Endothelial cell of umbilical vein (primary cell): ENCODE measurements around the gene LSP1. TPM values are rescaled to one million over a fixed set of nuclear protein-coding genes. Genes with fewer than 3 reads are reported as not detected.
A peak's percentile ranks its signal among the peaks of the same experiment; 100 is the strongest.

ENCODE experiments used
- BruUV-seq: library from RNA; stranded (reverse); fragments of 400-500 nt; replicated peaks from 2 replicates; lab custom pipeline; 2021; lab: Mats Ljungman, UMichigan
- CTCF ChIA-PET: fragments of 300-600, 350-600 bp; sonication (Branson Sonifier 250); formaldehyde crosslinking; loops from one replicate; lab custom pipeline; 2021; ENCODE audit warnings: antibody characterized with exemption, inconsistent platforms; lab: Charles Lee
- POLR2A ChIA-PET: fragments of 300-600, 350-600 bp; sonication (Branson Sonifier 250); formaldehyde crosslinking; loops from one replicate; lab custom pipeline; 2021; ENCODE audit warnings: antibody characterized with exemption, inconsistent platforms; lab: Charles Lee
- DNase-seq: peaks from one replicate; pipeline ENCODE4 v3.0.0-alpha.2; 2011; ENCODE audit warnings: low read depth, low spot score
- FAIRE-seq: peaks from 2 replicates; lab custom pipeline; 2011; peaks lifted over from hg19 to GRCh38; lab: Jason Lieb, UNC
- H2AFZ ChIP-seq: 2 replicates; pipeline ENCODE4 v1.6.0; 2012; ENCODE audit warnings: low read depth, low read length, control low read depth, inconsistent platforms
- H3K27ac ChIP-seq: 2 replicates; pipeline ENCODE4 v1.5.1; 2011; ENCODE audit warnings: low read depth, mild to moderate bottlenecking, control low read depth, low read length, moderate library complexity; ENCODE audit not compliant: insufficient read depth
- H3K27me3 ChIP-seq, 2 experiments: 2 replicates each; pipeline versions ENCODE4 v1.6.0 to v1.6.1; 2011; ENCODE audit warnings: low read length in 2 of 2, mixed read lengths in 1 of 2; ENCODE audit not compliant: control insufficient read depth in 2 of 2, insufficient read depth in 2 of 2
- H3K36me3 ChIP-seq, 2 experiments: 2 replicates in 1 of 2; 3 replicates in 1 of 2; pipeline ENCODE4 v1.5.1; 2011; ENCODE audit warnings: low read length in 2 of 2, mild to moderate bottlenecking in 1 of 2, moderate library complexity in 1 of 2; ENCODE audit not compliant: control insufficient read depth in 2 of 2, insufficient read depth in 2 of 2; ENCODE audit errors: extremely low read depth in 1 of 2
- H3K4me1 ChIP-seq: 3 replicates; pipeline ENCODE4 v1.5.1; 2011; ENCODE audit warnings: mild to moderate bottlenecking, low read length; ENCODE audit not compliant: control insufficient read depth, insufficient read depth; ENCODE audit errors: extremely low read depth
- H3K4me2 ChIP-seq: 2 replicates; pipeline ENCODE4 v1.6.1; 2011; ENCODE audit warnings: low read length, control low read depth, mixed read lengths; ENCODE audit not compliant: insufficient read depth
- H3K4me3 ChIP-seq, 3 experiments: fragments of 200-600 bp in 1 of 3; sonication (generic), shearing (Covaris generic) in 1 of 3; replicated peaks in 1 of 3; 2 replicates each; pipeline ENCODE4 v1.5.1; 2011 to 2016; ENCODE audit warnings: control low read depth in 3 of 3, low read length in 3 of 3, mild to moderate bottlenecking in 2 of 3, inconsistent platforms in 1 of 3, low read depth in 1 of 3, moderate library complexity in 1 of 3; ENCODE audit not compliant: insufficient read depth in 1 of 3
- H3K79me2 ChIP-seq: 2 replicates; pipeline ENCODE4 v1.6.0; 2012; ENCODE audit warnings: low read length, inconsistent platforms; ENCODE audit not compliant: control insufficient read depth, insufficient read depth
- H3K9ac ChIP-seq: replicated peaks from 2 replicates; pipeline ENCODE3; 2011; ENCODE audit warnings: low read length, control low read depth; ENCODE audit not compliant: insufficient read depth; ENCODE audit errors: extremely low read depth
- H3K9me1 ChIP-seq: replicated peaks from 3 replicates; pipeline ENCODE4 v1.6.0; 2011; ENCODE audit warnings: mild to moderate bottlenecking, low read length; ENCODE audit not compliant: control insufficient read depth, insufficient read depth; ENCODE audit errors: extremely low read depth
- H3K9me3 ChIP-seq: replicated peaks from 2 replicates; pipeline ENCODE4 v1.5.1; 2012; ENCODE audit warnings: low read length, inconsistent platforms; ENCODE audit not compliant: control insufficient read depth, insufficient read depth
- H4K20me1 ChIP-seq: replicated peaks from 2 replicates; pipeline ENCODE3; 2011; ENCODE audit warnings: mild to moderate bottlenecking, low read length; ENCODE audit not compliant: control insufficient read depth, insufficient read depth; ENCODE audit errors: extremely low read depth
- GATA2 ChIP-seq: IDR thresholded peaks from 2 replicates; pipeline ENCODE4 v1.7.0; 2011; ENCODE audit warnings: low read depth, mild to moderate bottlenecking, moderate library complexity, mixed read lengths, low read length; ENCODE audit not compliant: insufficient read length, insufficient read depth
- JUN ChIP-seq: IDR thresholded peaks from 2 replicates; pipeline ENCODE4 v1.6.1; 2011; ENCODE audit warnings: borderline replicate concordance, low read depth; ENCODE audit not compliant: insufficient read length, insufficient read depth
- MYC ChIP-seq: IDR thresholded peaks from one replicate; pipeline ENCODE4 v1.6.1; 2011; ENCODE audit warnings: mild to moderate bottlenecking, low read depth, low read length
- POLR2A ChIP-seq: IDR thresholded peaks from 2 replicates; pipeline ENCODE4 v1.6.1; 2012; ENCODE audit warnings: low read depth, mild to moderate bottlenecking, control low read depth, low read length
- POLR2AphosphoS5 ChIP-seq: IDR thresholded peaks from 2 replicates; pipeline ENCODE4 v1.6.1; 2012; ENCODE audit warnings: low read depth, mild to moderate bottlenecking, control low read depth, low read length, moderate library complexity; ENCODE audit not compliant: insufficient read depth
- dilution Hi-C: fragments of 300-500 bp; cut with MboI; formaldehyde crosslinking; loops from one replicate; pipeline ENCODE4 v1.15.0; 2019; ENCODE audit warnings: low sequenced_read_pairs; ENCODE audit not compliant: extremely low pct_ligation_motif_present
- intact Hi-C: fragments of 100-400 bp; cut with micrococcal nuclease; formaldehyde crosslinking; loops from one replicate; pipeline ENCODE4 v1.10.0; 2022
- polyA plus RNA-seq, 4 experiments: library from polyadenylated mRNA; depleted of rRNA in 3 of 4; stranded (reverse) in 3 of 4; unstranded in 1 of 4; fragments of >200 nt; gene quantifications; 2 replicates each; pipeline versions ENCODE4 v1.2.1 to v1.2.3, GENCODE V29; 2011 to 2012; ENCODE audit warnings: missing spikeins in 1 of 4
- total RNA-seq: library from RNA; stranded (reverse); gene quantifications from 2 replicates; pipeline ENCODE4 v1.2.3, GENCODE V29; 2021
- TF ChIP-seq, protein P1 (sequence below): IDR thresholded peaks from 2 replicates; pipeline ENCODE4 v1.6.1; 2011; ENCODE audit not compliant: insufficient read depth, insufficient read length
- TF ChIP-seq, protein P2 (sequence below), 2 donors: IDR thresholded peaks; 1 replicate in 1 of 2; 2 replicates in 1 of 2; pipeline ENCODE4 v1.5.1; 2011; ENCODE audit warnings: low read length in 2 of 2, mild to moderate bottlenecking in 2 of 2, moderate library complexity in 2 of 2, control low read depth in 1 of 2, inconsistent platforms in 1 of 2, low read depth in 1 of 2; ENCODE audit not compliant: insufficient read depth in 1 of 2; ENCODE audit errors: extremely low read depth in 1 of 2

The LSP1 gene
- total and polyA plus RNA-seq, 2 donors (not counting 3 experiments of a cell fraction or from before 2014, with no cell fraction given): not detected

DNA sequence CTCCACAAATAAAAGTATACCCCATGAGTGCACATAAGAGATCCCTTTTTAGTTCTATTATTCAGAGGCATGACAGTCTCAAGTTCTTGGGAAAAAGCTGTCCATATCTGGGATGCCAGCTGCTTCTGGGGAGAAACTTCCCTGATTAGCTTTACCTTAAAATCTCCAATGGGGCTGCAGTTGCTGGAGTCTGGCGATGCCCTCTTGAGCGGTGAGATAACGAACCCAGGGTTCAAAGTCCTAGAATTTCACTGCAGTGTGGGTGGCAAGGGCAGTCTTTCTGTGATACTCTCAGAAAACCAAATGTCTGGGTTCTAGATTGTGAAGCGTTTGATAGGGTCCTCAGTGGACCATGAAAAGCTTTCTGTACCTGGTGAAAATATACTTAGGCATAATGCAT is 46.2 kb downstream of the LSP1 start:
- Histone ChIP-seq H3K36me3 (no peaks in the 10 kb centered on the region), H3K4me1 (no peaks in the 10 kb centered on the region), H2AFZ (no peak overlapping the region), H3K9ac (no peak overlapping the region), H3K27ac (no peak overlapping the region), H3K79me2 (no peaks in the 10 kb centered on the region), H3K4me3 (no peak overlapping the region), H3K4me2 (no peak overlapping the region), H4K20me1 (no peaks in the 10 kb centered on the region), H3K27me3 (peaks cover 17 to 23% of the 10 kb centered on the region in 2 experiments), H3K9me3 (no peaks in the 10 kb centered on the region), H3K9me1 (no peaks in the 10 kb centered on the region)
- intact Hi-C loops: no loop called here
- TF ChIP-seq JUN: no peak
- TF ChIP-seq, protein P1, sequence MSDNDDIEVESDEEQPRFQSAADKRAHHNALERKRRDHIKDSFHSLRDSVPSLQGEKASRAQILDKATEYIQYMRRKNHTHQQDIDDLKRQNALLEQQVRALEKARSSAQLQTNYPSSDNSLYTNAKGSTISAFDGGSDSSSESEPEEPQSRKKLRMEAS: no peak
- TF ChIP-seq, protein P2, sequence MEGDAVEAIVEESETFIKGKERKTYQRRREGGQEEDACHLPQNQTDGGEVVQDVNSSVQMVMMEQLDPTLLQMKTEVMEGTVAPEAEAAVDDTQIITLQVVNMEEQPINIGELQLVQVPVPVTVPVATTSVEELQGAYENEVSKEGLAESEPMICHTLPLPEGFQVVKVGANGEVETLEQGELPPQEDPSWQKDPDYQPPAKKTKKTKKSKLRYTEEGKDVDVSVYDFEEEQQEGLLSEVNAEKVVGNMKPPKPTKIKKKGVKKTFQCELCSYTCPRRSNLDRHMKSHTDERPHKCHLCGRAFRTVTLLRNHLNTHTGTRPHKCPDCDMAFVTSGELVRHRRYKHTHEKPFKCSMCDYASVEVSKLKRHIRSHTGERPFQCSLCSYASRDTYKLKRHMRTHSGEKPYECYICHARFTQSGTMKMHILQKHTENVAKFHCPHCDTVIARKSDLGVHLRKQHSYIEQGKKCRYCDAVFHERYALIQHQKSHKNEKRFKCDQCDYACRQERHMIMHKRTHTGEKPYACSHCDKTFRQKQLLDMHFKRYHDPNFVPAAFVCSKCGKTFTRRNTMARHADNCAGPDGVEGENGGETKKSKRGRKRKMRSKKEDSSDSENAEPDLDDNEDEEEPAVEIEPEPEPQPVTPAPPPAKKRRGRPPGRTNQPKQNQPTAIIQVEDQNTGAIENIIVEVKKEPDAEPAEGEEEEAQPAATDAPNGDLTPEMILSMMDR (IDR thresholded peaks at IDR 0.05; ENCODE audit: extremely low read depth in 1 of 2, insufficient read depth in 1 of 2, low read depth in 1 of 2, low read length in 2 of 2): no peak
- ChIA-PET POLR2A (no interaction called here), CTCF (interaction anchor here (0.7 to 3.7 kb wide), 3 partner anchors 17 to 257 kb away, joined by 3 to 21 read pairs (median 3); no protein-coding TSS in a partner anchor)
- DNase-seq (no peak), FAIRE-seq (no peak)
- dilution Hi-C loops: no loop called here
- no TSS peak for BruUV-seq

DNA sequence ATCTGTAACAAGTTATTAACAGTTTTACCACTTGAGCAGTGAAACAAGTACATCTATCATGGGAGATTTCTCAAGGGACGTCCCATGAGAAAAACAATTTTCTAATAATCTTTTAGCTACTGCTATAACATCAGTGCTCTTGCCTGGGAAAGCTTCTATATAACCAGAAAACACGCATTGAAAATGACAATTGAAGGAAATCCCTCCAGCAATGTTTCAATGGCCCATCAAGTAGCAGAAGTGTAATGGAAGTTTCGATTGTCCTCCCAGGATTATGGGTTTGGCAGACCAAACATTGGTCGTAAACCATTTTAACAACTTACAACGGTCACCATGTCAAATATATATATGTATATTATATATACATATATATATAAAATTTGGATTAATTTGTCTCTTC is 46.8 kb downstream of the LSP1 start:
- Histone ChIP-seq H4K20me1 (no peaks in the 10 kb centered on the region), H3K79me2 (no peaks in the 10 kb centered on the region), H3K4me2 (no peak overlapping the region), H3K27ac (no peak overlapping the region), H3K9me3 (no peaks in the 10 kb centered on the region), H3K9ac (no peak overlapping the region), H2AFZ (no peak overlapping the region), H3K27me3 (peaks cover 17 to 23% of the 10 kb centered on the region in 2 experiments), H3K4me3 (no peak overlapping the region), H3K4me1 (no peaks in the 10 kb centered on the region), H3K36me3 (no peaks in the 10 kb centered on the region), H3K9me1 (no peaks in the 10 kb centered on the region)
- dilution Hi-C loops: no loop called here
- DNase-seq: peak; percentile 46
- BruUV-seq: no TSS peak
- intact Hi-C loops: no loop called here
- TF ChIP-seq GATA2: no peak
- TF ChIP-seq POLR2AphosphoS5: no peak
- TF ChIP-seq, protein P2 (IDR thresholded peaks at IDR 0.05; ENCODE audit: extremely low read depth in 1 of 2, insufficient read depth in 1 of 2, low read depth in 1 of 2, low read length in 2 of 2): no peak
- no peak for TF ChIP-seq POLR2A
- TF ChIP-seq MYC: no peak
- CTCF ChIA-PET: interaction anchor here (0.7 to 3.7 kb wide), 3 partner anchors 17 to 257 kb away, joined by 3 to 21 read pairs (median 3); no protein-coding TSS in a partner anchor
- POLR2A ChIA-PET: no interaction called here
- no peak for FAIRE-seq
